GM18861 (cell line): ENCODE results near the gene KRT20.

Source experiments
- ATAC-seq: cut with Tn5 transposase; IDR thresholded peaks from one replicate; pipeline ENCODE4 v1.9.1; 2021; ENCODE audit not compliant: unreplicated experiment

KRT20 gene

DNA sequence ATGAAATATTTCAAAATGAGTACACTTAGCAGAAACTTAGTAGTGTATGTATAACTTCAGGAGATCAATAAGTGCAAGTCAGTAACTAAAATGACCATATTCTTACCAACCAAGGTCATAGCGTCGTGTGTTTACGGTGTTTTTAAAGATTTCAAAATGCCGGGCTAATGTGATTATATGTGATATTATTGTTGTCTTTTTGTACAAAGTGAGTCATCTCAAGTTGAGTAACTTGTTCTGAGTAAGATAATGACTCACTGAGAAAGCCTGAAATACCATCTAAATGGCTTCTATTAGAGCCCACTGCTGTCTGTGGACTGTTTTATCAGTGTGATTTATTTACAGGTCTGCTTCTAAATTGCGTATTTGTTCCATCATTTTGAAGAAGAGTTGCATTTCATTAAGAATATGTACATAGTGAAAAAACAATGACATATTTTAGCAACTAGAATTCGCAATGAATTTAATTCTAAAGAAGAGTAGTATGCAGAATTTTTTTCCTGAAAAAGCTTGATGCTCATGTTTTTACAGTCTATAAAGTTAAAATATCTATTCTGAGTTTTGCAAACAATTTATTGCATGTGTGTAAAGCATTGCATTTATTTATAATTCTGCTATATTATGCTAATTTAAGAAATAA is 30.7 kb downstream of the KRT20 start:
- no peak for ATAC-seq

DNA sequence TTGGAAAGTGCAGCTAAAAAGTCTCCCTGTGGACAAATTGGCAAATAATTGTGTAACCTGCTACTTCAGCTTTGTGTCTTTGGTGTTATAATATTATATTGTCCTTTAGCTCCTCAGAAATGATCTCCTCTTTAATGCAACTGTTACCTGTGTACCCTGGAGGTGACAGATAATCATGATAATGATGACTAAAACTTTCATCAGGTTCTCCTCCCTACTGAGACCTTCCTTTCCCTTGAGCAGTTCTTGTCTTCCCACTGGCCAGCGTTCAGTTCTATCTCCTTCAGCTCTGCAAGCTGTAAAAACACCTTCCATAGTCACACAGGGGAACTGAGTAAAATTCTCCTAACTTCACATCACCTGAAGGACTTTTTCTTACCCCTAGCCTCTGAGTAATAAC is 32.7 kb downstream of the KRT20 start:
- ATAC-seq, result no peak

DNA sequence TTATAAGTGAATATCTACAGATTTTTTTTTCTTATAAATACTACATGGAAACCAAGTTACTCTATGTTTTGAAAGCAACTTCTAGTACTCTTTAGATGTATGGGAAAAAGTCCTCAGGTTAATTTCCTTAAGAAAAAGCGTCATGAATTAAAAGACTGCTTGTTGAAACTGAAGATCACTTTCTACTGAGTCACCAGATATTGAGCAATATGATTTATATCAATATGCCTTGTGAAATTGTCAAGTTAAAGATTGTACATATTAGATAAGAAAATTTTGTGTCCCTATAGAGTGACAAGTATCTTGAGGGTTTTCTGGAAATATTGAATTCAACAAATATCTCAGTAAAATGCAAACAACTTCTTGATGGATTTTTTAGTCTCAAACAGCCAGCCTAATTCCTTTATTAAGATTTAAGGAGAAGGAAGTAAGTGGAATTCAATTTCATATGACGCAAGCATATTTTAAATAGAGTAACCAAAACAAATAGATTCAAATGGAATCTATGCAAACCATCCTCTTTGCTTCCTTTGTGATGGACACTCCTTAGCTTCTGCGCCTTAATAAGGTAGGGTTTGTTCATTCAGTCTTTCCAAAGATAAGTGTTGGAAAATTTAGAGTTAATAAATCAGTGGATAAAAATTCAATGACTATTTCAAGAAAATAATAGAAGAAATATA is 34.6 kb downstream of the KRT20 start:
- no peak for ATAC-seq

GRCh38 chr17:40849723-40850122 is 35.3 kb downstream of the KRT20 start:
- no peak for ATAC-seq

- no peak for ATAC-seq
Observed at GRCh38 chr17:40848583-40849235, 36.3 kb downstream of the KRT20 start.

- no peak for ATAC-seq
Observed at GRCh38 chr17:40846515-40847144, 38.4 kb downstream of the KRT20 start.

- no peak for ATAC-seq
Observed at GRCh38 chr17:40844671-40845107, 40.4 kb downstream of the KRT20 start.

DNA sequence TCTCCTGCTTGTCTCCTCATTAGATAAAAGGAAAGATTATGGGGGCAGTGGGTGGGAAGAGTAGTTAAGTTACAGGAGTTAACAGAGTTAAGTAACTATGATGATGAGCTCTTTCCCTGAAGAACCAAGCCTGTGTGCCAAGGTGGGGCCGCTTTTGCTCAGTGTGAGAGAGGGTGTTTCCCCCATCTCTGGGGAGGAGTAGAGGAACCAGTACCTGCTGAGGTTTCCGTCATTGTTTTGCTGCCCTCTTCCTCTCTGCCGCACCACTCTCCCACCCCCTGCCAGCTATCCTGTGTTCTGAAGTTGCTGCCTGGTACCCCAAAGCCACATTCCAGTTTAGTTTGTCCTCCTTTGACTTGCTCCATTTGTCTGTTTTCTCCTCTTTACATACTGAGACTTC is 41.8 kb downstream of the KRT20 start:
- ATAC-seq, result no peak

DNA sequence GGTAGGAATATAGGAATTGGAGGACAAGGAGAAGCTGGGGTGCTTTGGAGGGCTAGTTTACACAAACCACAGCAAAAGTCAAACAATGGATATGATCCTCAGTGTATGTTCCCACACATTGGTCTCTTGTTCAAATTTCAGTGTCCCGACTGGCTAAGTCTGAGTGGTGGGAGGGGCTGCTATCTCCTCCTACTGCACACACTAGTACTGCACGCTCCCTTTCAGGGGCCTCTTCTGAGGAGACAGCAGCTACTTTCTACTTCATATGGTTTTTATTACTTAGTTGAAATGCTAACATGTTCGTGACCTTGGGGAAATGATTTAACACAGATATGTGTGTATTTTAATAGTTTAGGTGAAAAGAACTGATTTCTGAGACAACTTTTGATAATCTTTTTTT is 43.8 kb downstream of the KRT20 start:
- ATAC-seq, result no peak

GRCh38 chr17:40839194-40839593 is 45.8 kb downstream of the KRT20 start:
- no peak for ATAC-seq

DNA sequence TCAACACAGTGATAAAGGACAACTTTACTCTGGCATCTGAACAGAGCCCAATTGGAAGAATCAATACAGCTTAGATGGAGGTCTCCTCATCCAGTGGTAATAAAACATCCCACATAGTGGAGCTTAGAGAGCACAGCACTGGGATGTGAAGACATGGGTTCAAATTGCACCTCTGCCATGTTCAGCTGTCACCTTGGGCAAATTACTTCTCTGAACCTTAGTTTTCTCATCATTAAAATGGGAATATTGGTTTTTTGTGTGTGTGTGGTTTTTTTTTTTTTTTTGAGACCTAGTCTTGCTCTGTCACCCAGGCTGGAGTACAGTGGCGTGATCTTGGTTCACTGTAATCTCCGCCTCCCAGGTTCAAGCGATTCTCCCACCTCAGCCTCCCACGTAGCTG is 49.0 kb downstream of the KRT20 start:
- no peak for ATAC-seq

- ATAC-seq, result no peak
Observed at GRCh38 chr17:40833882-40834281, 51.2 kb downstream of the KRT20 start.

DNA sequence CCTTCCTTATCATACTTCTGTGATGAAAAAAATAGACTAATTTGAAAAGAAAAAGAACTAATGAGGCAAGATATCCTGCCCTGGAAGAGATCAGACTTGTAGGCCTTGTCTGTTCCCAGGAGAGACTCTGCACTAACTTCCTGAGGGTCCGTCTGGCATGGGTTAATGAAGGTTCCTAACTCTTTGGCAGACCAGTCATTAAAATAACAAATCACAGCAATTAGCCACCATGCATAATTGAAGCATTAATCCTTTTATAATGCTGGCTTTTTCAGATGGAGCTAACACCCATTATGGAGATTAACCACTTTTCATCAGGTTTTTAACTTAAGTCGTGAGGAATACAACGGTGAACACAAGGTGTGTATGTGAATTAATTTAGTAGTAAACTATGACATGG is 52.2 kb downstream of the KRT20 start:
- no peak for ATAC-seq

DNA sequence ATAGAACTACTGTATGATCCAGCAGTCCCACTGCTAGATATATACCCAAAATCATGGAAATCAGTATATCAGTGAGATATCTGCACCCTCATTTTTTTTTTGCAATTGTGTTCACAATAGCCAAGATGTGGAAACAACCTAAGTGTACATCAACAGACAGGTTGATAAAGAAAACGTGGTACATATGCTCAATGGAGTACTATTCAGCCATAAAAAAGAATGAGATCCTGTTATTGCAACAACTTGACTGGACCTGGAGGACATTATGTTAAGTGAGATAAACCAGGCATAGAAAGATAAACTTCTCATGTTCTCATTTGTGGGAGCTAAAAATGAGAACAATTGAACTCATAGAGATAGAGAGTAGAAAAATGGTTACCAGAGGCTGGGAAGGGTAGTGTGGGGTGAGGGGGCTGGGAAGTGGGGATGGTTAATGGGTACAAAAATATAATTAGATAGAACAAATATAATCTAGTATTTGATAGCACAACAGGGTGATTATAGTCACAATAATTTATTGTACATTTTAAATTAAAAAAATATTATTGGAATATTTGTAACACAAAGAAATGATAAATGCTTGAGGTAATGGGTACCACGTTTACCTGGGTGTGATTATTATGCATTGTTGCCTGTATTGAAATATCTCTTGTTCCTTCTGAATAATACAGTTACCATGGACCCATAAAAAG is 54.8 kb downstream of the KRT20 start:
- ATAC-seq, result no peak

GRCh38 chr17:40828454-40829044 is 56.5 kb downstream of the KRT20 start:
- ATAC-seq, result no peak

GRCh38 chr17:40827746-40828453 is 57.1 kb downstream of the KRT20 start:
- ATAC-seq, result no peak
